PC-9 (cell line): Measurements from ENCODE around the gene TPCN2.

ENCODE experiments used
- CTCF ChIP-seq: fragments of 200-600 bp; sonication (generic); conservative IDR thresholded peaks from 2 replicates; pipeline ENCODE4 v1.6.1; 2017; ENCODE audit warnings: mixed run types, antibody characterized with exemption, mild to moderate bottlenecking, moderate library complexity
- EZH2 ChIP-seq: fragments of 200-600 bp; sonication (generic); IDR thresholded peaks from 2 replicates; pipeline ENCODE4 v1.8.0; 2017; ENCODE audit warnings: antibody characterized with exemption, low read depth

DNA sequence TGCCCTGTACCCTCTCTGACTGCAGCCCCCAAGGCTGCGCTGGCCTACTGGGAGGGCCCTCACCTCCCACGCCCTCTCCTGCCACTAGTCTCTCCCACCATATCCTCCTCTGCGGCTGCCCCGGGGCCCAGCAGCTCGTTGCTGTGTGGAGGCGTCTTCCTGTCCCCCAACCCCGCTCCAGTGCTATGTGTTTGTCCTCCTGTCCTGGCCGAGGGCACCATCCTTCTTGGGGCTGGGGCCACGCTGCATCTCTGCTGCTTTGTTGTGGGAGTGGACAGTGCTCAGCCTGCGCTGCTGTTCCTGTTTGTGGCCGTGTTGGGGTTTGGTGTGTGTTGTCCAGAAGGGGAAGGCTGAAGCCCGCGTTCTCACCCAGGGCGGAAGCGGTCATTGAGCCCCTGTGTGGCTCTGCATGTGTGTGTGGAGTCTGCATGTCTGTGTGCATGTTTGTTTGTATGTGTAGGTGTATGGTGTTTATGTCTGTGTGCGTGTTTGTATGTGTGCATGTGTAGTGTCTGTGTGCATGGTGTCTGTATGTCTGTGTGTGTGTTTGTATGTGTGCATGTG, 15.7 kb downstream of the TPCN2 start:
- TF ChIP-seq CTCF (no peak), EZH2 (no peak)
